ENCODE results near the gene HMCN1.

HMCN1 gene

DNA sequence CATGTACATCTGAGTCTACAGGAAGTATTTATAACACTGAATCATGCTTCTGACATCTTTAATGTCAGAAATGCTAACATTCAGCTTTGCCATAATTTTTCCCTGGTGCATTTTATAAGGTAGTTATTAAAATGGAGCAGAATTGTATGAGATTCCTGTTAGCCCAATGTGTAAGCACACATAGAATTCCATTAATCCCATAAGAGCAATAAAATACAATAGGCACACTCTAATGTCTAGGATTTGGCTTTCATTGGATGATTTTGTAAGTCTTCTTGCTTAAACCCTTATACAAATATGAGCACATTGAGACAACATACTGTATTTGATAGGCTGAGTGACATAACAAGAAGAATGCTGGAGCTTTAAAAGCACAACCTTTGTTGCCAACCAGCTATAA, 256.4 kb downstream of the HMCN1 start:
- no peak for DNase-seq (ENCODE audit: low read depth, low spot score)
- no peak overlapping the region for H3K27ac ChIP-seq

DNA sequence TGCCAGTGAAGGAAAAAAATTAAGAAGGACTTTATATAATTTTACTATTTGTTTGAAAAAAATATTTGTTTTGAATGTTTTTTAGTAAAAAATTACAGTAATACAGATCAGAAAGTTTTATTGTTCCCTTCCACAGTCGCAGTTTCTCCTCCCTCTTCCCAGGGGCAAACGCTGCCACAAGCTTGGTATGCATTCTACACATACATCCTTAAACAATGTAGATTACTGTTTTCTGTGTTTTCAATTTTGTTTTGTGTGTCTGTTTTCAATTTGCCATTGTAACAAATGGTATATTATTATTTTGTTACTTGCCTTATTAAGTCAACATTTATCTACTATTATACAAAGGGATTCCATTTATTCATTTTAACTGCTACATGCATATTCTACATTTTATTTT, 257.1 kb downstream of the HMCN1 start:
- no peak for DNase-seq (ENCODE audit: low read depth, low spot score)
- H3K27ac ChIP-seq: no peak overlapping the region

DNA sequence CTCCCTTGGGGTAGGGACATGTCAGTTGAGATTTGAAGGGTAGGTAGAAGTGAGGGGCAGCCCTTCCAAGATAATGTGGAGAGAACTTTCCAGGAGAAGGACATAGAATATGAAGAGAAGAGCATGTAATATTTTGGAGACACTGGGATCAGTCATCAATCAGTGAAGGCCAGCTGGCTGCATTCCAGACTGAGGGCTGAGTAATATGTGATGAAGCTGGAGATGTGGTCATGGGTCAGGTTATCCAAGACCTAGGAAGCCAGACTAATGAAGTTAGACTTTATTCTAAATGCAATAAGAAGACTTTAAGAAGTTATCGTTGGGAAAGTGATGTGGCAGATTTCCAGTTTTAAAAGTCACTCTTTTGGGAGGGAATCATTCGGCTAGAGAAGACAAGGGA, 262.0 kb downstream of the HMCN1 start:
- peak; percentile 37 for DNase-seq (ENCODE audit: low read depth, low spot score)
- no peak overlapping the region for H3K27ac ChIP-seq

DNA sequence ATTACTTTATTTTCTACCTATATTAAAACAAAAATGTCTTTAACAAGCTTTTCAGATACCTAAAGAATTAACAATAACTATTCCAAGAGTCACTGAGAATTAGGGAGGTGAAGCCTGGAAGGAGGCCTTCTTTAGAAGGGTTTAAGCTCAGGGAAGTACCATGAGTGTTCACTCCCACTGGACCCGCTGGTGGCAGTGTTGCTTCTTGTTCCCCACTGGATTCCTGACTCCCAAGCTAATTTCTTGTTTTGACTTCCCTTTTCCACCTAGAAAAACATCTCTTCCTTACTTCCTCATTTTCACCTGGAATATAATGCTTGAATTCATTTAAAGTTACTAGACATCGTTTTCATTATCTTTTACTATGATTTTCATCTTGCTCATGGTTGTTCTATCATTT, 264.2 kb downstream of the HMCN1 start:
- no peak overlapping the region for H3K27ac ChIP-seq
- DNase-seq (ENCODE audit: low read depth, low spot score): no peak

DNA sequence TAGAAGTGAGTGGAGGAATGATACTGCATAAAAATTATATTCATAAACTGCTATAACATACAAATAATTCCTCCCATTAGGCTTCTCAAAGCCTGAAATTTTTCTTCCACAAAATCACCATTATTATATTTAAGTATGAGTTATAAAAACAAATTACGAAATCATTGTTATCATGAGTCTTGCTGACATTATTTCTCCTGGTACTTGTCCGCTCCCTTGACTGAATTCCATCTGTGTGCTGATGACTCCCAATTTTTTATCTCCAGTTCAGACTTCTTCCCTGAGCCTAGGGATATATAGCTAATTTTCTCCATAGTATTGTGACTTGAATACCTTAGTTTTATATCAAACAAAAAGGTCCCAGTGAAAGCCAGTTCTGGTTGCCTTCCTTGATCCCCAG, 268.2 kb downstream of the HMCN1 start:
- DNase-seq (ENCODE audit: low read depth, low spot score): no peak
- H3K27ac ChIP-seq: no peak overlapping the region

DNA sequence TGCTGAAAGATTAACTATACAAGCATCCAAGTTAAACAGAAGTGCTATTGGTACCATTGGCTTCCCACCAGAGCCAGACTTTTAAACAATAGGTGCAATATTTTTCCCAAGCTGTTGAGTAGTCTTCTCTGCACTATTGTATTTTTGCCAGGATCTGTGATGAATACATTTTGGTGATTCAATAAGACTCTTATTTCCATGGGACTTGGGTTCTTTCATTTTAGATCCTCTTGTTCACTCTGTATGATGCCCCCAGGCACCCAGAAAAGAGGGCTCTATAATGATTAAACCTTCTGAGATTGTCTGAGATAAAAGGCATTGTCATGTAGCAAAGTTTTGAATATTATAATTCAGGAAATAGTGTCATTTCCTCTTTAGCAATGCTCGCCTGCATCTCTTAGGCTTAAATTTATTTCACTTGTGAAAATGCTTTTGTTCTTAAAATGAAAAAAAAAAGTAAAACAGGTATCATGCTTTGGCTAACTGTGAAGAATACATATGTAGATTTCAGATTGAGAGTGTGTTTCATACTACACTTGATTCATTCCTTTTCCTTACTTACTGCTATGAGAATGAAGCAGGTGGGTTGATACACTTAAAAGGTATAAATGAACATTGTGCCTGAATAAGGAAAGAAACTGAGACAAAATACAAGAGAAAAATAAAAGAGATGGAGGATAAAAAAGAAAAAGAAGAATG, 275.0 kb downstream of the HMCN1 start:
- no peak for DNase-seq (ENCODE audit: low read depth, low spot score)
- H3K27ac ChIP-seq: no peak overlapping the region

DNA sequence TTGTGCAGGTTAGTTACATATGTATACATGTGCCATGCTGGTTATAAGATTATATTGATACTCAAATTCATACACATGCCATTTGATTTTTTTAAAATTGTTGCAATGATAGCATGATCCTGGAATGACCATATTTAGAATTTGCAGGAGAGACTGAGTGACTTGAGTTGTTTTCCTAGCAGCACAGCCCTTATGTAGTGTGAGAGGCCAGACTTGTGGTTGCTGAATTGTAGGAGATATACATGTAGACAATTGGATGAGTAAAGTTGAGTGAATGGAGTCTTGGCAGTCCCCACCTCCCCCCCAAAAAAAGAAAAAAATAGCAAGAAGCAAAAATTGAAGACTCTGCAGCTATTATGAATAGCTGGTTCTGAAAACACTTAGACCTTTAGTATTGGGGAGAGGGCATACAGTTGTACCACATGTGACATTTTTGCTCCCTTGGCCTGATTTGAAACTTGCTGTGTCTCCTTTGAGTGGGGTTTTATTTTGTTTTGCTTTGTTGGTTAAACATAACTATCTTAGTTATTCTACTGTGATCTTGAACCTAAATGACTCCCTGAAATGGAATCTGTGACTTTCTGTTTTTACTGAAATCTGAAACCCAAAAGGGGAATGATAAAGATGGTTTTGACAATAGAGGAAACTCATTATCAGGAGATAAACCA, 280.3 kb downstream of the HMCN1 start:
- no peak for DNase-seq (ENCODE audit: low read depth, low spot score)
- no peak overlapping the region for H3K27ac ChIP-seq

DNA sequence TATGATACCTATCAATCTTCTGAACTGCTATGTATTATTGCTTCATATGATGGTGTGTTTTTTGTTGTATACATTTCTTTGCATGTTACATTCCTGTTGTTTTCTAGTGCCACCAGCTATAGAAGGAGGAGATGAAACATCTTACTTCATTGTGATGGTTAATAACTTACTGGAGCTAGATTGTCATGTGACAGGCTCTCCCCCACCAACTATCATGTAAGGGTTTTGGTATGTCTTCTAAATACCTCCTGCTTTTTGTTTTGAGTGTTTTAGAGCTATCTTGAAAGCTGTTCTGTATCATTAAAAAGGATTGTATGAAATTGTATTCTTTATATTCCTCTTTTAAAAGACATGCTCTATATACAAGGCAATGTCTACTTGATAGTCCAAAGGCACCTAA, 282.7 kb downstream of the HMCN1 start:
- no peak overlapping the region for H3K27ac ChIP-seq
- DNase-seq (ENCODE audit: low read depth, low spot score): no peak

DNA sequence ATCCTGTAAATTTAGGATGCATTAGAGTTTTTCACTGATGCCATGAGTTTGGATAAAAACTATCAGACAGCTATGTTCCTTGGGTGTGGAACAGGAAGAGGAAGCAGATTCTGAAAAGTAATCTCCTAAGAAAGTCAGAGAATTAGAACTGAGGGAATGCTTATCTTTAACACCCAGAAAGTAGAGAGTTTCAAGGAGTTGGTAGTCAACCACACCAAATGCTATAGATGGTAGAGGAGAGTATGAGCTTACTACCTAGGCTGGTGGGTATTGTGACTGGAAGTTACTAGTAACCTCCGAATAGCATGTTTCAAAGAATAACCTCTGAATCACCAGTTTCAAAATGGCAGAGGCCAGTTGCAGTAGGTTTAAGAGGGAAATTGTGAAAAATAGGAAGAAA, 288.0 kb downstream of the HMCN1 start:
- no peak for DNase-seq (ENCODE audit: low read depth, low spot score)
- no peak overlapping the region for H3K27ac ChIP-seq

DNA sequence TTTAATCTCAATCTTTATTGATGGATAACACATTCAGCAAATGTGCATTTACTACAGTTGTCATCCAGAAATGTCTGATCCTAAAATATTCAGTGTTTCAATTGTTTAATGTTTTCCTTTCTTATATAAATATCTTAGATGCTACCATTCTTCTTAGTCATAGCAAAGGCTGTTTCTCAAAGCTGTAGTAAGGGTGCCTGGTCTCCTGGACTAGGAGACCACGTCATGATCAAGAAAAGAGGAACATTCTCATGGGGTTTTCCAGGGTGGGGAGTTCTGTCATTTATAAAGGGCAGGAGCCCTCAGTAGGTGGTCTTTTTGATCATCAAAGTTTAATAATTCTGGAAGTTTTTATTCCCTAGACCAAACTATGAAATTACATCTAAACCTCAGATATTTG, 292.8 kb downstream of the HMCN1 start:
- H3K27ac ChIP-seq: no peak overlapping the region
- DNase-seq (ENCODE audit: low read depth, low spot score): no peak

DNA sequence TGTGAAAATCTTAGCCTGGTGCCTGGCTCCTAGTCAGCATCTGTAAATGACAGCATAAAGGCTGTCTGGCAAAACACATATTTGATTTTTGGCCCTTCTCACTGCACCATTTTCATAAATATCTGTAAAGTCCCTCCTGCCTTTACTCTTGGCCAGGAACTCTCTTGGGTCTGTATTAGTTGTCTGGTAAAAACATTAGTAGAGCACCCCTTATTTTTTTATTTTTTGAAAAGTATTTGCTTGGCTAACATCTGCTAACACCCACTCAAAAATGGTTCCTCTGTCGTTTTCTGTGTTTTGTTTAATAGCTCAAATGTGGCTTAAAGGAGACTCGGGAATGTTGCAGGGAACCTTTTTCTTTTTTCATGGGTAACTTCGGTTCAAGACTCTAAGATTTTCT, 293.4 kb downstream of the HMCN1 start:
- DNase-seq (ENCODE audit: low read depth, low spot score): no peak
- H3K27ac ChIP-seq: no peak overlapping the region

DNA sequence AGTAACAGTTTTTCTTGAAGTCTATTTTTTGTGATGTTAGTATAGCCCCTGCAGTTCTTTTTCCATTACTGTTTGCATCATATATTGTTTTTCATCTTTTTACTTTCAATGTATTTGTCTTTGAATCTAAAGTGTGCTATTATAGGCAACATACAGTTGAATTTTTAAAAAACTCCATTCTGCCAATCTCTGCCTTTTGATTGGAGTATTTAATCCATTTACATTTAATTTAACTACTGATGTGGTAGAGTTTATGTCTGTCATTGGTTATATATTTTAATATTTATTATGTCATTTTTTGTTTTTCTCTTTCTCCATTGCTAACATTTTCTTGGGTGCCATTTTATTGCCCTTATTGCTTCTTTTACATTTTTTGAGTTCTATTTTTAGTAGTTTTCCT, 296.3 kb downstream of the HMCN1 start:
- no peak overlapping the region for H3K27ac ChIP-seq
- DNase-seq (ENCODE audit: low read depth, low spot score): no peak

DNA sequence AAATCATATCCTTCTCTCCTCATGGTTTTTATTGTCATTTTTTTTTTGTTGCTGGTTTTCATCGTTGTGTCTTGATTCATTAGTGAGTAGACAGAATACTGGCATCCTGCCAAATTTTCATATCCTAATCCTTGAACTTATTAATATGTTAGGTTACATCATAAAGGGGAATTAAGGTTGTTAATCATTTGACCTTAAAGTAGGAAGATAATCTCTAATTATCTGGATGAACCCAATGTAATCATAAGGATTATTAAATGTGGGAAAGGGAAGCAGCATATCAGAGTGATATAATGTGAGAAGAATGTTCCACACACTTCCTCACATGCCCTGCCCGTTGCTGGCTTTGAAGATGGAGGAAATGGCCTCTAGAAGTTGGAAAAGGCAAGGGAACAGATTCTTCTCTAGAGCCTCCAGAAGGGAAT, 299.7 kb downstream of the HMCN1 start:
- DNase-seq (ENCODE audit: low read depth, low spot score): no peak
- peak overlapping the region; percentile 6 for H3K27ac ChIP-seq

DNA sequence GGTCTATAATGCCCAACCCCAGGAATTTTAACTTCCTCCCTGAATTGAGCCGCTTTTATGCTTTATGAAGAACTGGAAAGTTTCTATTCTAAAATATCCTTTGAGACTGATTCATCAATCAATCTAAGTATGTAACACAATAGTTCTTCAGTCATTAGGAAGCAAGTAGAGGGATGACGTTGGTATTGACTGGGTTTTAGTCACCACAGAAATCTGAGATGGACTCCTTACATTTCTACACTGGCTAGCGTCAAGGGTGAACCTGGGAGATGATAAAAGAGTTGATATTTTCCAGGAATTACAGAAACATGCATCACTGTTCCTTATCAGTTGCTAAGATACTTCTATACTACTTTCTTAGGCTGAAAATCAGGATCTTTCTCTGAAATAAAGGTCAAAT, 308.0 kb downstream of the HMCN1 start:
- no peak overlapping the region for H3K27ac ChIP-seq
- no peak for DNase-seq (ENCODE audit: low read depth, low spot score)

DNA sequence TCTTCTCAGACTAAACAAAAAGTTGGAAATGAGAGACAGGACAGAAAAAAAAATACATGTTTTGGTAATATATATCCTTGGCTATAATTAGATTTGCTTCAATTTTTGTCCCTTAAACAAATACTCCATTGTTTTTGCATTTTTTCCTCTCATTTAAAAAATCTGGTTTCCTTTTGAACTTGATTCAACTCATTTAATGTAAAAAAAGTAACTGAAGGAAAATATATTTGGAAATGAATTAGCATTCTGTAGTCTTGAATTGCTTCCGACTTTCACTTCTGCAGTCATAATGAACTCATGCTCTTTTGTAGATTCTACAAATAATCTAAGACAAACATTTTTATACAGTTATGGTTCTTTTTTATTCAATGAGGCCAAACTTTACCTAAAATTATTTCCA, 309.1 kb downstream of the HMCN1 start:
- DNase-seq (ENCODE audit: low read depth, low spot score): no peak
- no peak overlapping the region for H3K27ac ChIP-seq

DNA sequence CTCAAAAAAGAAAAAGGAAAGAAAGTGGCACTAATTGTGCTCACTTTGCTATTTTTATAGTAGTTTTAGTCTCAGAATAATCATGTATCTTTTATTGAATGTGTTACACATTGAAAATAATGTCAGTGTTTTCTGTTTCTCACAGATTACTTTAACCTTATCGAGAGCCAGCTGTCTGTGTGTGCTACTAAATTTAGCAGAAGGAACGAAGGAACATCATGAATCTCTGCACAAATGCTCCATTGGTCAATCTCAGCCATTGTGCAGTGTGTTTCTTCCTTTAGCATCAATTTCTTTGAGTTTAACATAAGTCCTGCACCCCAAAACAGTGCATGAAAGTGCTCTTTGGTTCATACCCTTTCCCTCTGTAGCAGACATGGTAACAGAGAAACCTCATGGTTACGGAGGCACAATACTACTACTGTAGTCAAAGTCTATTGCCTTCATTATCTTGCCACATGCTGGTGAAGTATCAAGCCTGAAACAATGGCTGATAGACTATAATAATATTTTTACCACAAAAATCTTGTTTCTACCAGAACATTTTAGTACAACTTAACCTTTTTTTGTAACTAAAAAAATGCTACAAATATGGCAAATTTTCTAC, 310.0 kb downstream of the HMCN1 start:
- H3K27ac ChIP-seq: no peak overlapping the region
- DNase-seq (ENCODE audit: low read depth, low spot score): no peak

DNA sequence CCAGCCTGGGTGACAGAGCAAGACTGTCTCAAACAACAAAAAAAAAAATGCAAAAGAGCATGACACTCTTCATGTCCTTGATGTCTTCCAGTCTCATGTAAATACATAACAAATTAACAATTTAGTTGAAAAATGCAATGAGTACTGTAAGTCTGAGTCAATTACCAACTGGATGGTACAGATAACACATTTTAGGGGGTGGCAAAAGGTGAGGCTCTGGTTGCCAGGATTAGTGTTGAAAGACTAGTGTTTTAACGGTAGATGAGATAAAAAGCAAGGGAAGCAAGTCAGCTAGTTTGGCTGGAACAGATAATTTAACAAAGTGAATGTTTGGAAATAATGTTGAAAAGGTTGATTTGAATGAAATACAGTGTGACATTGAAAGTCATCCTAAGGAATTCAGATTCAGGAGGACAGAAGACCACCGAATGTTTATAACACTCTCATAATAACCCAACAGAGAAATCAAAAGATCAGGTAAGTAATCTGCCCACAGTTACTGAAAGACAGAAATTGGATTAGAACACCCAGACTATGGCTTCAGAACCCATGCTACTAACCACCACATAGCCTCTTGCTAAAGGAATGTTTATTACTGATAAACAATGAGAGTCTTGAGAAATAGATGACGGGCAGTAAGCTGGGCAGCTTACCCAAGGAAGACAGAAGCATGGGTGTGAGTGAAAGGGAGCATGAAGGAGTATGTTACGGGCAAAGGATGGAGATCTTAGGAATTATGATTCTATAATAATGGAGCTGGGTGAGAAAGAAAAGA, 312.4 kb downstream of the HMCN1 start:
- H3K27ac ChIP-seq: no peak overlapping the region
- DNase-seq (ENCODE audit: low read depth, low spot score): no peak

DNA sequence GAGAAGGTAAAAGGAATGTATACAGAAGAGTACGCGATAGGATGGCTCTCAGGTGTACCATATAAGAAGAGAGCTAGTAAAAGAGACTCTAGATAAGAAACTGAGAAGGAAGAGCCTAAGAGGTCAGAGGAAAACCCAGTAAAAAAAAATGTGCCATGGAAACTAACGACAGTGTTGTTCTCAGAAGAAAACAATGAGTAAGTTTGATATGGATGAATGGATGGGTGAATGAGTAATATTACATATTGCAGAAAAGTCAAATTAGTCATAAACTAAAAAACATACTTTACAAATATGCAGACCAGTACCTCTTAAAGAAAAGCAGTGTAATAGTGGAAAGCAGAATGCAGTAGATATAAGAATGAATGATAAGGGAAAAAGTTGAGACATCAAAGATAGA, 316.2 kb downstream of the HMCN1 start:
- no peak overlapping the region for H3K27ac ChIP-seq
- DNase-seq (ENCODE audit: low read depth, low spot score): no peak

DNA sequence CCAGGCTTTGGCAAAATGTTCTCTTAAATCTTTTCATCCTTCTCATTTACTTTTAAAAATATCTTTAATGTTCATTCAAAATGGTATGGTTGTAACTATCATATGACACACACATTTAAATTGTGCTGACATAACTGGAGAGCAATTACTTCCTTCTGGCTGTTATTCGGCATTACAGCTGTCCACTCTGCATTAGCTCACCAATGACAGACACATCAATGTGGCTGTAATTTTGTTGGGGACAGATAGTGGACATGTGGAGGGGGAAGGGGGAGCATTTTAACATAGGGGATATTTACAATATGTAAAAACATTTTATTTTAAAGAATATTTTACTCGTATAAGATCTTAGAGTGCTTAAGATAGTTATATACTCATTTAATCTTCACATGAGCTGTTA, 319.8 kb downstream of the HMCN1 start:
- H3K27ac ChIP-seq: no peak overlapping the region
- DNase-seq (ENCODE audit: low read depth, low spot score): no peak

DNA sequence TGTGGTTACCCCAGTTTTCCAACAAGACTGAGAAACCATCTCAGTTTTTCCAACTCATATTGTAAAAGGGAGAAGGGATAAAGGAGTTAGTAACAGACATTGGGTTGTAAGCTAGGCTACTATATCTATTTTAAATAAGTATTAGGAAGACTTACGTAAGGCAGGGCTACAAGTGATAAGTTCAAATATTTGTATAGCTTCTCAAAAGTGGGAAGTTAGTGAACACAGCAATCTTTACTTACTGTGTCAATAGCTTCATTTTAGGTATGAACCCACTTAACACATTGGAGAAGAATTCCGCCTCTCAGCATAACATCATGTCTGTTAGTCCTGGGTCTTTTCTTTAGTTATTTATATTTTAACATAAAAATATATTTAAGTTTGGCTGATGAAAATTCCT, 320.7 kb downstream of the HMCN1 start:
- no peak for DNase-seq (ENCODE audit: low read depth, low spot score)
- no peak overlapping the region for H3K27ac ChIP-seq

DNA sequence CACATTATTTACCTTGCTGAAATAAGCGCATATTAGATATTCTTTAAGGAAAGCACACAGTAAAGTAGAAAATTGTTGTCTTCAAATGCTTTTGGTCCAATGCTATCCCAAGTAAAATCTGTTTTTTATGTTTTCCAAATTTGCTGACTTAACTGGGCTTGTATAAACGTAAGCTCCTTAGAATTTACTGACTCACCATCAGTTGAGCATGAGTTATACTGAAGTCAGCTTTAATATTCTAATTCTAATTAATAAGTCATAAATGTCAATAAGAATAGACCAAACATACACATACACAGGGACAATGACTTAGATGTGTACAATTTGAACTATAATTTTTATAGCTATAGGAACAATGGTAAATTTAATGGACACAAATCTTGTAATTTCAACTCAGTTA, 321.7 kb downstream of the HMCN1 start:
- DNase-seq (ENCODE audit: low read depth, low spot score): no peak

More for the DNA sequence above, 321.7 kb downstream of the HMCN1 start:
- no peak overlapping the region for H3K27ac ChIP-seq

Measured in epithelial cell of prostate (primary cell).